D721Med (cell line): ENCODE results near the gene SRP68.

ENCODE experiments used
- DNase-seq: peaks from one replicate; pipeline ENCODE4 v3.0.0; 2011; ENCODE audit warnings: low spot score; ENCODE audit not compliant: insufficient read length
- FAIRE-seq: peaks from 2 replicates; lab custom pipeline; 2011; peaks lifted over from hg19 to GRCh38; lab: Jason Lieb, UNC
- TF ChIP-seq, protein P1 (sequence below): IDR thresholded peaks from 2 replicates; pipeline ENCODE4 v1.5.1; 2012; ENCODE audit warnings: mild to moderate bottlenecking, control low read depth; ENCODE audit not compliant: insufficient read depth; ENCODE audit errors: missing control alignments

Gene SRP68

DNA sequence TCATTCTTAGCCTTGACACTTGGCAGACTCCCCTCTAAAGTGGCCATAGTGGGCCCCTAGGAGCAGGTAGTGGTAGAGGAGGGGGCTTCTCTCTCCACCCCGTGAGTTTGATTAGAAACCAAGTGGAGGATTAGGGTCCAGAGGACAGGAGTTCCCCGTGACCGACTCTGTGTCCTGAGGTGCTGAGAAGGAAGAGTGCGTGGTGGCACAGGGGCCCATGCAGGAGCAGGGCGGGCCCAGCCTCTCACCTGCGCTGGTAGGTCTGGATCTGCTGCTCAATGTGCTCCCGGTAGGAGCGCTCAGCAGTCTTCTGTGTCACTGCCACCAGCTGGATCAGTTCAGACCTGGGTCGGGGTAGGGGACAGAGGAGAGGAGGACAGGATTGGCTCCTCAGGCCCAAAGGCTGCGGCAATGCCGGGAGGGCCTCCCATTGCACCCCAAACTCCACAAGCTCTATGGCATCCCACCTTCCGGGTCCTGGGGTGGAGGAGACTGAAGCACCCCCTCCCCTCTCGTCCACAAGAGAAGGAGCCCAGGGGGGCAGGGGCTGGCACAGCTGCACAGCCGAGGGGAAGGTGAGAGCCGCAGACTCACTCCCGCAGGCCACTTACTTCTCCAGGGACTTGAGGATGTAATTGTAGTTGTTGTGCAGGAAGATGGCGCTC lies 12.9 kb upstream of the SRP68 start:
- FAIRE-seq (no peak), DNase-seq (no peak)
- TF ChIP-seq, protein P1, sequence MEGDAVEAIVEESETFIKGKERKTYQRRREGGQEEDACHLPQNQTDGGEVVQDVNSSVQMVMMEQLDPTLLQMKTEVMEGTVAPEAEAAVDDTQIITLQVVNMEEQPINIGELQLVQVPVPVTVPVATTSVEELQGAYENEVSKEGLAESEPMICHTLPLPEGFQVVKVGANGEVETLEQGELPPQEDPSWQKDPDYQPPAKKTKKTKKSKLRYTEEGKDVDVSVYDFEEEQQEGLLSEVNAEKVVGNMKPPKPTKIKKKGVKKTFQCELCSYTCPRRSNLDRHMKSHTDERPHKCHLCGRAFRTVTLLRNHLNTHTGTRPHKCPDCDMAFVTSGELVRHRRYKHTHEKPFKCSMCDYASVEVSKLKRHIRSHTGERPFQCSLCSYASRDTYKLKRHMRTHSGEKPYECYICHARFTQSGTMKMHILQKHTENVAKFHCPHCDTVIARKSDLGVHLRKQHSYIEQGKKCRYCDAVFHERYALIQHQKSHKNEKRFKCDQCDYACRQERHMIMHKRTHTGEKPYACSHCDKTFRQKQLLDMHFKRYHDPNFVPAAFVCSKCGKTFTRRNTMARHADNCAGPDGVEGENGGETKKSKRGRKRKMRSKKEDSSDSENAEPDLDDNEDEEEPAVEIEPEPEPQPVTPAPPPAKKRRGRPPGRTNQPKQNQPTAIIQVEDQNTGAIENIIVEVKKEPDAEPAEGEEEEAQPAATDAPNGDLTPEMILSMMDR = no peak

DNA sequence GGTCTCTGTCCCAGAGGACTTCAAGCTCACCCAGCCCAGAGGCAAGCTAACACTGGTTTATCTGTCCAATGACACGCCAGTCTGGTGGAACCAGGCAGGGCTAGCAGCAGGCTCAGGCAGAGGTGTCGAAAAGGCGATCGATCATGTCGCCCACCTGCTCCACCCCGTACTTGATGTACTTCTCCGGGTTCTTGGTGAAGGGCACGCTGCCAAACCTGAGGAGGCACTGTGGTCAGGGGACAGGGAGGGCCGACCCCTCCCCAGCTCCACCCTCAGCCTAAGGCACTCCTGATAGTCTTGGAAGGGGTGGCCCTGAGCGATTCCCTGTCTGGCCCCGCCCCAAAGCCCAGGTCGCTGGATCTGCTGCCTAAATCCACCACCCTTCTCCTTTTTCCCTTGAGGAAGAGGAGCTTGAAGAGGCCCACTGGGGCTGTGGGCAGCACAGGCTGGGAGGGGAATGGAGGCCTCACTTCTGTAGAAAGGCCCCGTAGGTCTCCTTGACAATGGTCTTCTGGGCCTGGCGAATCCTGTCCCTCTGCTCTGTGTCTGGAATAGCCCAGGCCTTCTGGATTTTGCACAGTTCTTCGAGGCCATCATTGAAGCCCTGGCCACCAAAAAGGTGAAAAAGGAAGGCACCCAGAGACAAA lies 11.3 kb upstream of the SRP68 start:
- no peak for DNase-seq
- FAIRE-seq = no peak
- TF ChIP-seq, protein P1 = no peak

DNA sequence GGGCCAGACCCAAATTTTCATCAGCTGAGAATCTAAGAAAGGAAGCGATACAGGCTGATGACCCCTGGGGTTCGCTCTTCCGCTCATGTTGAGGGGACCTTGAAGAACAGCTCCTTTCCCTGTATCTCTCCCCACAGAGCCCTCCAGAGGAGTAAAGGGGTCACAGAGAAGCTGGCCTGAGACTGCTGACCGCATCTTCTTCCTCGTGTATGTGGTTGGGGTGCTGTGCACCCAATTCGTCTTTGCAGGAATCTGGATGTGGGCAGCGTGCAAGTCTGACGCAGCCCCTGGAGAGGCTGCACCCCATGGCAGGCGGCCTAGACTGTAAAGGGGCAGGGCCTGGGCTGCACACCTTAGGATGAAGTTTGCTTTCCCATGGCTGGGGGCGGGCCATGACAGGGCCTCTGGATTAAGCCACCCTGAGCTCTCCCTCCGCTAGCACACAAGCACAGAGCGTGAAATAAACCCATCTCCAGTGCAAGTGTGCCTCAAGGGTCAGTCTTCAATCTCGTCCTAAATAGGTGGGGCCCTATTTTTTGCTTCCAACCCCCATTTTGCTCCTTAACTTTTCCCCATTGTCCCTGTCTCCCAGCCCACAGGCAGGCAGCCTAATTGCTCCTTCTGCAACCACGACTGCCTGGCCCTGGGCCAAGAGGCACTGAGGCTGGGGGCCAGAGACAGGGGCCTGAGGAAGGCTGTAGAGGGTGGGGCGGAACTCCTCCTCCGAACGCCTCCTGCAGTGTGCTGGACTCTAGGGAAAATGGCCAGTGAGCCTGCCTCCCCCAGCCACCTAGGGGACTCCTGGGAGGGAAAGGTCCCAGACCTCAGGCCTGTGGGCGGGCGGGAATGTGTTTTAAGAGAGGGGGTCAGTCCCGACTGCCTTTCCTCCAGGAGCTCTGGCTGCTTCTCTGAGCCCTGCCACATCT lies 10.3 kb upstream of the SRP68 start:
- DNase-seq (no peak), FAIRE-seq (no peak)
- TF ChIP-seq, protein P1 = no peak

DNA sequence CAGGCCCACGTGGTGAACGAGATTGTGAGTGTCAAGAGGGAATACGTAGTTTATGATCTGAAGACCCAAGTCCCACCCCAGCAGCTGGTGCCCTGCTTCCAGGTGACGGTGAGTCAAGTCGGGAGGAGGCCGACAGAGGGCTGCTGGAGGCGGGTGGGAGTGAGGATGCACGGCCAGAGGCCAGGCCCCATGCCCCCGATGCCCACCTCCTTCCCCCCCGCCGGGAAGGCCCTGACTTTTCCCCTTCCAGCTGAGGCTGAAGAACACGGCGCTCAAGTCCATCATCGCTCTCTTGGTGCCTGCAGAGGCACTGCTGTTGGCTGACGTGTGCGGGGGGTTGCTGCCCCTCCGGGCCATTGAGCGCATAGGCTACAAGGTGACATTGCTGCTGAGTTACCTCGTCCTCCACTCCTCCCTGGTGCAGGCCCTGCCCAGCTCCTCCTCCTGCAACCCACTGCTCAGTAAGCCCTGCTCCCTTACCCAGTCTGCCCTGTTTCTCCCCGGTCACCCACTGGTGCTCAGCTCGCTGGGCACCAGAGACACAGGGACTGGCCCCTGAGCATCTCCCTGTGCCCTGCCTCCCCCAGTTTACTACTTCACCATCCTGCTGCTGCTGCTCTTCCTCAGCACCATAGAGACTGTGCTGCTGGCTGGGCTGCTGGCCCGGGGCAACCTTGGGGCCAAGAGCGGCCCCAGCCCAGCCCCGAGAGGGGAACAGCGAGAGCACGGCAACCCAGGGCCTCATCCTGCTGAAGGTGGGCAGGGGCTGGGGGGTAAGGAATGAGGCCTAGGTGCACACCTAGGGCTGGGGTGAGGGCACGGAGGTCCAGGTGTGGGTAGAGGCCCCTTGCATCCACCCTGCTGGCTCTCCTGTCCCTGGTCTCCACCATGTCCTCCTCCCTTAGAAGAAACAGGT lies 9.2 kb upstream of the SRP68 start:
- FAIRE-seq = no peak
- no peak for DNase-seq
- TF ChIP-seq, protein P1 = no peak

DNA sequence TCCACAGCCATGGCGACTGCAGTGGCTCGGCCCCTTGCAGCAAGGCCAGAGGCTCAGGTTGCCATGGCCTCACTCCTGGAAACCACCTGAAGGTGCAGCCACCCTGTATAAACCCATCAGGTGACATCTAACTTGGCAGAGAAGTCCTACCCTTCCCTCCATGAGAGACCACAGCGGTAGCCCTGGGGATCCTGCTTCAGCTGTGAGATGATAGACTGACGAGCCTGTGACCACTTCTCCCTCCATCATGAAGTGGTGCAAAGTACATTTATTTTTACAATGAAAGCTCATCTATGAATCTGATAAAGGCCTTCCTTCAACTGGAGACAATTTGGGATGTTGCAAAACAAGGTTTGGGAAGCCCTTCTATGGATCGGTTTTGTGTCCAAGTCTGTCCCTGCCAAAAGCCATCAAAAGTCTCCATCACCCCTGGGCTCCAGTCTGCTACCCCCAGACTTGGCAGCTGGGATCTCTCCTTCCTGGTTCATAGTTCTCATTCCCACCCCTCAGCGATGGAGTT lies 8.5 kb upstream of the SRP68 start:
- FAIRE-seq = no peak
- no peak for DNase-seq
- TF ChIP-seq, protein P1 = no peak
